ENCODE measurements around the gene TCEAL4.
"Not testable (repeated sequence)": the region's sequence is repeated elsewhere in the genome, so short reads cannot be mapped to it uniquely, and the experiment has no call there.

GRCh38 chrX:103595202-103595601, 9.9 kb downstream of the TCEAL4 start:
- TF ChIP-seq CTCF (IDR thresholded peaks at IDR 0.05); POLR2A (IDR thresholded peaks at IDR 0.05); POLR2AphosphoS5 (IDR thresholded peaks at IDR 0.05; ENCODE audit: insufficient read depth in 1 of 2, low read depth in 1 of 2): not testable (repeated sequence)
